ENCODE measurements around the gene C19orf81.

- no peak for TF ChIP-seq POLR2A (IDR thresholded peaks at IDR 0.05)
- TF ChIP-seq, protein P1, sequence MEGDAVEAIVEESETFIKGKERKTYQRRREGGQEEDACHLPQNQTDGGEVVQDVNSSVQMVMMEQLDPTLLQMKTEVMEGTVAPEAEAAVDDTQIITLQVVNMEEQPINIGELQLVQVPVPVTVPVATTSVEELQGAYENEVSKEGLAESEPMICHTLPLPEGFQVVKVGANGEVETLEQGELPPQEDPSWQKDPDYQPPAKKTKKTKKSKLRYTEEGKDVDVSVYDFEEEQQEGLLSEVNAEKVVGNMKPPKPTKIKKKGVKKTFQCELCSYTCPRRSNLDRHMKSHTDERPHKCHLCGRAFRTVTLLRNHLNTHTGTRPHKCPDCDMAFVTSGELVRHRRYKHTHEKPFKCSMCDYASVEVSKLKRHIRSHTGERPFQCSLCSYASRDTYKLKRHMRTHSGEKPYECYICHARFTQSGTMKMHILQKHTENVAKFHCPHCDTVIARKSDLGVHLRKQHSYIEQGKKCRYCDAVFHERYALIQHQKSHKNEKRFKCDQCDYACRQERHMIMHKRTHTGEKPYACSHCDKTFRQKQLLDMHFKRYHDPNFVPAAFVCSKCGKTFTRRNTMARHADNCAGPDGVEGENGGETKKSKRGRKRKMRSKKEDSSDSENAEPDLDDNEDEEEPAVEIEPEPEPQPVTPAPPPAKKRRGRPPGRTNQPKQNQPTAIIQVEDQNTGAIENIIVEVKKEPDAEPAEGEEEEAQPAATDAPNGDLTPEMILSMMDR (IDR thresholded peaks at IDR 0.05): no peak
- no peak for TF ChIP-seq EP300 (IDR thresholded peaks at IDR 0.05)
Observed at GRCh38 chr19:50676625-50677197, 27.5 kb downstream of the C19orf81 start.
